HAP-1 (cell line): ENCODE results near the gene HSH2D.
A peak's percentile ranks its signal among the peaks of the same experiment; 100 is the strongest.
"Not testable (repeated sequence)": the region's sequence is repeated elsewhere in the genome, so short reads cannot be mapped to it uniquely, and the experiment has no call there.

ENCODE experiments used
- DNase-seq, 2 experiments: peaks; one replicate each; pipeline ENCODE4 v3.0.0-alpha.2; 2016 to 2020; ENCODE audit warnings: low spot score in 2 of 2
- H3K27me3 ChIP-seq: fragments of 250-450 bp; sonication (Bioruptor Pico); 2 replicates; pipeline ENCODE4 v1.5.1; 2020; ENCODE audit warnings: low read depth, mild to moderate bottlenecking, moderate library complexity
- H3K36me3 ChIP-seq: fragments of 250-450 bp; sonication (Bioruptor Pico); replicated peaks from 2 replicates; pipeline ENCODE4 v1.5.1; 2020; ENCODE audit warnings: mild to moderate bottlenecking
- H3K4me1 ChIP-seq: fragments of 250-450 bp; sonication (Bioruptor Pico); 2 replicates; pipeline ENCODE4 v1.5.1; 2020; ENCODE audit warnings: mild to moderate bottlenecking
- H3K4me3 ChIP-seq: fragments of 250-450 bp; sonication (Bioruptor Pico); 2 replicates; pipeline ENCODE4 v1.5.1; 2020; ENCODE audit warnings: mild to moderate bottlenecking, moderate library complexity
- H3K9me3 ChIP-seq: fragments of 250-450 bp; sonication (Bioruptor Pico); 2 replicates; pipeline ENCODE4 v1.5.1; 2020; ENCODE audit warnings: mild to moderate bottlenecking, moderate library complexity
- in situ Hi-C: fragments of 300-500 bp; cut with MboI; formaldehyde crosslinking; loops from 3 replicates; pipeline ENCODE4 v1.14.3; 2020; ENCODE audit warnings: low sequenced_read_pairs, inconsistent platforms, mixed read lengths

Gene HSH2D

DNA sequence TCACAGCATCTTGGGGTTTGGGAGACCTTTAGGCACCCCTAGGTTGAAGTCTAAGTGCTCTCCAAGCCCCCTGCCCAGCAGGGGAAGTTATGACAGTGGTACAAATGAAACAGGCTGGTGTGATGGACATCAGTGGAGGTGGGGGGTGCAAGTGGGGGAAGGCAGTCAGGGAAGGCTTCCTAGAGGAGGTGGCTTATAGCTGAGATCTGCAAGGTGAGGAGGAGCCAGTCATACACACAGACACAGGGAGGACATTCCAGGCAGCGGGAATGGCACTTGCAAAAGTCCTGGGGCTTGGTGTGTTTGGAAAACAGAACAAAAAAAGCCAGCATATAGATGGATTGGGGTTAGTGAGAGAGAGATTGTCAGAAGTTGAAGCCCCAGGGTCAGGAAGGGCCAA, 11.6 kb downstream of the HSH2D start:
- Histone ChIP-seq H3K36me3 (no peaks in the 10 kb centered on the region), H3K27me3 (no peaks in the 10 kb centered on the region), H3K9me3 (no peaks in the 10 kb centered on the region), H3K4me3 (no peak overlapping the region), H3K4me1 (no peaks in the 10 kb centered on the region)
- in situ Hi-C loops: no loop called here
- no peak for DNase-seq

- H3K4me3 ChIP-seq: no peak overlapping the region
- in situ Hi-C loops: no loop called here
These were observed 13.4 kb downstream of the HSH2D start for GRCh38 chr19:16156904-16157303.

DNA sequence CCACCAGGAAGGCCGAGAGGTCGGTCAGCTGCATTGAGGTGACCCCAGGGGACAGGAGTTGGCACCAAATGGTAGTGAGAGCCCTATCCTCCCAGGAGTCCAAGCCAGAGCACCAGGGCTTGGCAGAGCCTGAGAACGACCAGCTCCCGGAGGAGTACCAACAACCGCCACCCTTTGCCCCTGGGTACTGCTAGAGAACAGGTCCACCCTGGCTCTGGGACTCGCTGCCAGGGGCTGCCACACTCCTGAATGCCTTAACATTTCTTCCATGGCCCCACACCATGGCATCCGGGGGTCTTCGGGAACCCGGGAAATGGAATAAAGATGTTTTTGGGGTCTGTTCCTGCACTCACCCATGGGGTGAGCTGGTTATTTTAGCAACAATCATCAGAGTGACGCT, 14.1 kb downstream of the HSH2D start:
- Histone ChIP-seq H3K4me1 (no peaks in the 10 kb centered on the region), H3K4me3 (no peak overlapping the region), H3K27me3 (no peaks in the 10 kb centered on the region), H3K36me3 (no peaks in the 10 kb centered on the region), H3K9me3 (no peaks in the 10 kb centered on the region)
- in situ Hi-C loops: no loop called here
- DNase-seq: no peak

More at GRCh38 chr19:16156904-16157303, 13.4 kb downstream of the HSH2D start:
- Histone ChIP-seq H3K36me3 (no peaks in the 10 kb centered on the region), H3K9me3 (no peaks in the 10 kb centered on the region), H3K27me3 (no peaks in the 10 kb centered on the region), H3K4me1 (no peaks in the 10 kb centered on the region)
- no peak for DNase-seq

GRCh38 chr19:16159655-16160054, 16.2 kb downstream of the HSH2D start:
- no peaks in the 10 kb centered on the region for H3K36me3 ChIP-seq
- no peaks in the 10 kb centered on the region for H3K4me1 ChIP-seq
- no peaks in the 10 kb centered on the region for H3K27me3 ChIP-seq
- DNase-seq: no peak
- H3K4me3 ChIP-seq: no peak overlapping the region
- H3K9me3 ChIP-seq: no peaks in the 10 kb centered on the region
- in situ Hi-C loops: no loop called here

DNA sequence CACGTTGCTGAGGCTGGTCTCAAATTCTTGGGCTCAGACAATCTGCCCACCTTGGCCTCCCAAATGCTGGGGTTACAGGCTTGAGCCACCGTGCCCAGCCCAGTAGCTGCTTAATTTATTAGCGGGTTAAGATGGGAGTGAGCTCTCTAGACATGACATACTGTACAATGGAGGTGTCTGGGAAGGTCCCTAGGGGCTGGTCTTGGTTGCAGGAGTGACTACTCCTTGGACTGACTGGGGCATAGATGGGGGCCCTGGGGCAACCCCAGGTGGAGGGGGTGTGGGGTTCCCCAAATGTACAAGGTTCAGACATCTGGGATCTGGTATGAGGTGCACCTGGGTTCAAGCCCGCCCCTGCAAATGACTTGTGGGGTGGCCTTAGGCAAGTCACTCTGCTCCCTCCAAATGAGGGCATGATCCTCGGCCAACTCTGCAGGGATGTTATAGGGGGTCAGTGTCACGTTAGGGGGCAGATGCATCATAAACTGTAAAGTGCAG, 17.0 kb downstream of the HSH2D start:
- no peaks in the 10 kb centered on the region for H3K36me3 ChIP-seq
- no peak for DNase-seq
- no peaks in the 10 kb centered on the region for H3K9me3 ChIP-seq
- H3K4me3 ChIP-seq: no peak overlapping the region
- H3K4me1 ChIP-seq: no peaks in the 10 kb centered on the region
- H3K27me3 ChIP-seq: no peaks in the 10 kb centered on the region
- in situ Hi-C loops: no loop called here

DNA sequence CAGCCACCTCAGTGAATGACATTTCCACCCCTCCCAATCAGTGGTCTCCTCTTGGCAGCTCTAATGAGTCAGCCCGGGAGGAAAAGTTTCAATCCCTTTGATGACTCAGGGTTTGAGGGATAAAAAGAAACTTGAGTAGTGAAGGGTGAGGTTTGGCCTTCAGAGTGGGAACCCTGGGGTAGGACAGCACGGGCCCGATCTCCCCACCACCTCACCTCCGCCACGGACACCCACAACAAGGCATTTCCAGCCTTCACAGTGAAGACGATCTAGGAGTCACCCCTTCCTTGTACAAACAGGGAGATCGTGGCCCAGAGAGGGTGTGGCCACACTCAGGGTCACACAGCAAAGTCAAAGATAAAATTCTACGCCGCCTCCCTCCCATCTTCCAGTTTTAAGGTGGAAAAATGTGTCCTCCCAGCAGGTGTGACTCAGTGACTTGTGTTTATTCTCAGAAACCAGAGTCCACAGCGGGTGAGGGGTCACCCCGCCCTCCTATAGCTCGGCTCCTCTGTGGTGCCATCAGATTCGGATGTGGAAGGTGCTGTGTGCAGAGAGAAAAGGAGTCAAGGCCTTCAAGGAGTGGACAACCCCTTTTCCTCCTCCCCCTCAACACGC, 17.6 kb downstream of the HSH2D start:
- in situ Hi-C loops: no loop called here

DNA sequence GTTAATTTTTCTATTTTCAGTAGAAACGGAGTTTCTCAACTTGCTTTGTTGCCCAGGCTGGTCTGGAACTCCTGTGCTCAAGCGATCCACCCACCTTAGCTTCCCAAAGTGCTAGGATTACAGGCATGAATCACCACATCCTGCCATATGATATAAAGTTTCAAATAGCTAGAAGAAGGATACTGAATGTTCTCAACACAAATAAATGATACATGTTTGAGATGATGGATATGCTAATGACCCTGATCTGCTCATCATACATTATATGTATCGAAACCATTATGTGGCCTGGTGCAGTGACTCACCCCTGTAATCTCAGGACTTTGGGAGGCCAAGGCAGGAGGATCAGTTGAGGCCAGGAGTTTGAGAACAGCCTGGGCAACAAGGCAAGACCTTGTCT, 18.4 kb downstream of the HSH2D start:
- no peaks in the 10 kb centered on the region for H3K36me3 ChIP-seq
- H3K27me3 ChIP-seq: no peaks in the 10 kb centered on the region
- H3K4me1 ChIP-seq: no peaks in the 10 kb centered on the region
- no peak for DNase-seq
- no peak overlapping the region for H3K4me3 ChIP-seq
- H3K9me3 ChIP-seq: no peaks in the 10 kb centered on the region
- in situ Hi-C loops: no loop called here

More for the DNA sequence above, 17.6 kb downstream of the HSH2D start:
- H3K4me1 ChIP-seq: no peaks in the 10 kb centered on the region
- no peaks in the 10 kb centered on the region for H3K27me3 ChIP-seq
- no peak overlapping the region for H3K4me3 ChIP-seq
- H3K36me3 ChIP-seq: no peaks in the 10 kb centered on the region
- DNase-seq: no peak
- no peaks in the 10 kb centered on the region for H3K9me3 ChIP-seq

DNA sequence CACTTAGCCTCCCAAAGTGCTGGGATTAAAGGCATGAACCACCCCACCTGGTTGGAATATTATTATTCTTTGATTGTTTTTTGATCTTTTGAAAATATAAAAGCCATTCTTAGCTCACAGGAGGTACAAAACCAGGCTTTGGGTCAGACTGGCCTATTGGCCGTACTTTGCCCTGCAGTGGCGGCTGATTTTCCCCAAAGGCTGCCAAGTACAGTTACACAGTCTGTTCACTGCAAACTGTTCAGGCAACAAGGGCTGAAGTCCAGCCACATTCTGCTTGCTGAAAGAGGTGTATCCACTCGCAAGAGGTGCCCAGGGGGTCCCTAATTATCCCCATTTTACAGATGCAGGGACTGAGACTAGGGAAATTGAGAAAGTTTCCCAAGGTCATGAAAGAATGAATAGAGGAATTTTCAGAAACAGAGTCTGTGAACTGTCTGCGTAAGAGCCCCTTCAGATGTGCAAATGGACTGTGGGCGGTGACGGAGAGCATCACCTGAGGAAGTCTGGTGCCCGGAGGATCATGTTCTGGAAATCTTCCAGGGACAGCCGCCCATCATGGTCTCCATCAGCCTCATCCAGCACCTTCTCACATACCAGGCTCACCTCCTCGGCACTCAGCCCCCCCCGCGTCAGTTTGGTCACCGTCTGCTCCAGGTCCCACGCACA, 20.9 kb downstream of the HSH2D start:
- Histone ChIP-seq H3K36me3 (no peaks in the 10 kb centered on the region), H3K9me3 (no peaks in the 10 kb centered on the region), H3K4me3 (no peak overlapping the region), H3K27me3 (no peaks in the 10 kb centered on the region), H3K4me1 (no peaks in the 10 kb centered on the region; the same call in 1 of the 2 replicates)
- in situ Hi-C loops: no loop called here
- no peak for DNase-seq

DNA sequence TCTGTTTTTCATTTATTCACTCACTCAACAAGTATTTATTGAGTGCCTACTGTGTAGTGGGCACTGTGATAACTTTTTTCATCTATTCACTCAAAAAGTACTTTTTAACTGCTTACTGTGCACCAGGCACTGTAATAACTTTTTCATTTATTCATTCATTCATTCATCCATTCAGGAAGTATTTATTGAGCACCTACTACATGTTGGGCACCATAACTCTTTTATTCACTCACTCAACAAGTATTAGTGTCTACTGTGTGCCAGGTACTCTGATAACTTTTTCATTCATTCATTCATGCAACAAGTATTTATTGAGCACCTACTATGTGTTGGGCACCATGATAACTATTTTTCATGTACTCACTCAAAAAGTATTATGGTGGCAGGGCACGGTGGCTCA, 22.9 kb downstream of the HSH2D start:
- Histone ChIP-seq H3K27me3 (no peaks in the 10 kb centered on the region), H3K4me3 (no peak overlapping the region), H3K4me1 (no peaks in the 10 kb centered on the region; the same call in 1 of the 2 replicates), H3K9me3 (no peaks in the 10 kb centered on the region), H3K36me3 (no peaks in the 10 kb centered on the region)
- DNase-seq: no peak
- in situ Hi-C loops: no loop called here

DNA sequence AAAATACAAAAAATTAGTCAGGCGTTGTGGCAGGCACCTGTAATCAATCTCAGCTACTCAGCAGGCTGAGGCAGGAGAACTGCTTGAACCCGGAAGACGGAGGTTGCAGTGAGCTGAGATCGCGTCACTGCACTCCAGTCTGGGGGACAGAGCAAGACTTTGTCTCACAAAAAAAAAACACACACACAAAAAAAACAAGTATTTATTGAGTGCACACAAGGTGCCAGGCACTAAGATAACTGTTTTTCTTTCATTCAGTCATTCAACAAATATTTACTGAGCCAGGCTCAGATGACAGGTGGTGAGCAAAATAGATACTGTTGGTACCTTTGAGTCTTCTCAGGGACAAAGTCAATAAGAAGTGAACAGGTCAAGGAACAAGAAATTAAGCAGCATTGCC, 23.6 kb downstream of the HSH2D start:
- Histone ChIP-seq H3K36me3 (no peaks in the 10 kb centered on the region), H3K9me3 (no peaks in the 10 kb centered on the region), H3K4me1 (no peaks in the 10 kb centered on the region; the same call in 1 of the 2 replicates), H3K4me3 (no peak overlapping the region), H3K27me3 (no peaks in the 10 kb centered on the region)
- in situ Hi-C loops: no loop called here
- no peak for DNase-seq

DNA sequence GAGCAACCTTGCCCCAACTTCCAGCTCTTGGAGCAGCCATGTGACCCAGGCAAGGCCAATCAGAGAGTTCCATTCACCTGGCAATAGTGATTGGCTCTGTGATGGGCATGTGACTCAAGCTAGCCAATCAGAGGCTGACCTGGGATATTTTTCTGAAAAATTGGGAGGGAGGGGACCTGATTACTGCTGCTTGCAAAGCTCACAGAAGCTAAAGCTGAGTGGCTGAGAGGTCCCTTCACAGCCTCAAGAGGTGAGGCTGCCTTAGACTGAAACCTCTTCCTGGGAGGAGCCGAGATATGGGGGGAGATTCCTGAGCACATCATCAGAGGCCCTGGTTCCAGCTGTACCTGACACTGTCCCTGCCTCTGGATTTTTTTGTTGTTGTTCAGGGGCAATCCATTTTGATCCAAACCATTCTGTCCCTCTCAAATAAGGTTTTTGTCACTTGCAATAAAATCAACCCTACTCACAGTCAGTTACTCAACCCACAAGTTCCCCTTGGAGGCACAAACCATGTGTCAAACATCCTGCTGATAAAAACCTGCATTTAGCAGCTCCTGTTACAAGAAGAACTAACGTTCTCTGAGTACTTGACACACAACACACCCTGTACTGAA, 25.1 kb downstream of the HSH2D start:
- in situ Hi-C loops: no loop called here
- H3K27me3 ChIP-seq: no peaks in the 10 kb centered on the region
- peak in 1 of 2 experiments; percentile 27 for DNase-seq

DNA sequence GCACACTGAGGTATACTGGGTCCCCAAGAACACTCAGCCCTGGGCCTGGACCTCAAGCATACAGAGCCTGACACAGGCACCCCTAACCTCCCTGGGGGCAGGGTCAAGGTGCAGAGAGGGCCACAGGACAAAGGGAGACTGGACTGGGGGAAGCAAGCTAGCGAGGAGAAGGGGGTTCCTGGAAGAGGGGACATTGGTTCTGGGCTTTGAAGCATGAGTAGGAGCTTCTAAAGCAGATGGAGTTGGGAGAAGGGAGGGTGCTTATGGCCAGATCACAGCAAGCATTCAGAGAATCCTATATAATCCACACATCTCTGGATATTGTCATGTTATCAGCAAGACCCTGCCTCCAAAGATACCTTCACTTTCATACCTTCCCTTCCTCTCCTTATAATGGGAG, 26.6 kb downstream of the HSH2D start:
- Histone ChIP-seq H3K36me3 (no peaks in the 10 kb centered on the region), H3K27me3 (no peaks in the 10 kb centered on the region), H3K9me3 (no peaks in the 10 kb centered on the region), H3K4me1 (no peaks in the 10 kb centered on the region; the same call in 1 of the 2 replicates), H3K4me3 (no peak overlapping the region)
- no peak for DNase-seq
- in situ Hi-C loops: loop anchor here (10.0 kb wide), 1 partner anchor 545 kb away; no protein-coding TSS in a partner anchor

More for the DNA sequence above, 25.1 kb downstream of the HSH2D start:
- Histone ChIP-seq H3K4me3 (no peak overlapping the region), H3K36me3 (no peaks in the 10 kb centered on the region), H3K9me3 (no peaks in the 10 kb centered on the region), H3K4me1 (no peaks in the 10 kb centered on the region; the same call in 1 of the 2 replicates)

- Histone ChIP-seq H3K27me3 (no peaks in the 10 kb centered on the region), H3K9me3 (no peaks in the 10 kb centered on the region), H3K4me1 (no peaks in the 10 kb centered on the region), H3K4me3 (no peak overlapping the region), H3K36me3 (no peaks in the 10 kb centered on the region)
- no peak for DNase-seq
- in situ Hi-C loops: loop anchor here (10.0 kb wide), 1 partner anchor 551 kb away; no protein-coding TSS in a partner anchor
These were observed 32.5 kb downstream of the HSH2D start for GRCh38 chr19:16175954-16176353.

- H3K36me3 ChIP-seq, H3K27me3 ChIP-seq, H3K9me3 ChIP-seq, H3K4me1 ChIP-seq, H3K4me3 ChIP-seq, DNase-seq: not testable (repeated sequence)
- in situ Hi-C loops: loop anchor here (10.0 kb wide), 1 partner anchor 554 kb away; no protein-coding TSS in a partner anchor
These were observed 35.4 kb downstream of the HSH2D start for GRCh38 chr19:16178866-16179265.
